Coronary artery (tissue), 2 donors: ENCODE data around the gene FBXL16.
"Not testable (repeated sequence)": the region's sequence is repeated elsewhere in the genome, so short reads cannot be mapped to it uniquely, and the experiment has no call there.

ENCODE experiments used
- DNase-seq: peaks from one replicate; pipeline ENCODE4 v3.0.0-alpha.2; 2017; ENCODE audit warnings: low spot score
- H3K27ac ChIP-seq, 2 donors: fragments of 200-600 bp; sonication (generic); one replicate each; pipeline ENCODE4 v1.5.1; 2016 to 2019
- H3K4me3 ChIP-seq: fragments of 200-600 bp; sonication (generic); 2 replicates; pipeline ENCODE4 v1.5.1; 2016; ENCODE audit warnings: mild to moderate bottlenecking, moderate library complexity
- TF ChIP-seq, protein P1 (sequence below): fragments of 200-600 bp; sonication (generic); IDR thresholded peaks from one replicate; pipeline ENCODE4 v1.5.1; 2019; ENCODE audit warnings: antibody characterized with exemption

Gene FBXL16

GRCh38 chr16:705431-706188, at the start of gene FBXL16:
FBXL16 (minus strand) TSS chr16:705801; CDS start chr16:697405, 8,396 bp downstream.
- Histone ChIP-seq H3K27ac (no peak within 1 kb of the TSS), H3K4me3 (peak within 1 kb of the TSS; percentile 57)
- TF ChIP-seq, protein P1, sequence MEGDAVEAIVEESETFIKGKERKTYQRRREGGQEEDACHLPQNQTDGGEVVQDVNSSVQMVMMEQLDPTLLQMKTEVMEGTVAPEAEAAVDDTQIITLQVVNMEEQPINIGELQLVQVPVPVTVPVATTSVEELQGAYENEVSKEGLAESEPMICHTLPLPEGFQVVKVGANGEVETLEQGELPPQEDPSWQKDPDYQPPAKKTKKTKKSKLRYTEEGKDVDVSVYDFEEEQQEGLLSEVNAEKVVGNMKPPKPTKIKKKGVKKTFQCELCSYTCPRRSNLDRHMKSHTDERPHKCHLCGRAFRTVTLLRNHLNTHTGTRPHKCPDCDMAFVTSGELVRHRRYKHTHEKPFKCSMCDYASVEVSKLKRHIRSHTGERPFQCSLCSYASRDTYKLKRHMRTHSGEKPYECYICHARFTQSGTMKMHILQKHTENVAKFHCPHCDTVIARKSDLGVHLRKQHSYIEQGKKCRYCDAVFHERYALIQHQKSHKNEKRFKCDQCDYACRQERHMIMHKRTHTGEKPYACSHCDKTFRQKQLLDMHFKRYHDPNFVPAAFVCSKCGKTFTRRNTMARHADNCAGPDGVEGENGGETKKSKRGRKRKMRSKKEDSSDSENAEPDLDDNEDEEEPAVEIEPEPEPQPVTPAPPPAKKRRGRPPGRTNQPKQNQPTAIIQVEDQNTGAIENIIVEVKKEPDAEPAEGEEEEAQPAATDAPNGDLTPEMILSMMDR, result no peak
- DNase-seq, result no peak

- Histone ChIP-seq H3K4me3 (no peak overlapping the region), H3K27ac (no peak overlapping the region)
- TF ChIP-seq, protein P1, result no peak
- DNase-seq, result no peak
Observed at GRCh38 chr16:754656-755055, 49.1 kb upstream of the FBXL16 start.

DNA sequence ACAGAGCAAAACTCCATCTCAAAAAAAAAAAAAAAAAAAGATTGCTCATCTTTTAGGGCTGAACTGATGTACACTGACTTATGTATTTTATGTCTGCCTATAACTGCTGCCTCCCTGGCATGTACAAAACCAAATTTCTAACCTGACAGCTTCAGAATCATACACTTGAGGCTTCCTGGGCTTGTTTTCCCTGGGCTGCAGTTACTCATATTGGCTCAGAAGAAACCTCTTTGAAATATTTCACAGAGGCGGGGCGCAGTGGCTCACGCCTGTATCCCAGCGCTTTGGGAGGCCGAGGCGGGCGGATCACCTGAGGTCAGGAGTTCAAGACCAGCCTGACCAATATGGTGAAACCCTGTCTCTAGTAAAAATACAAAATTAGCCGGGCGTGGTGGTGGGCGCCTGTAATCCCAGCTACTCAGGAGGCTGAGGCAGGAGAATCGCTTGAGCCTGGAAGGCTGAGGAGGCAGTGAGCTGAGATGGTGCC, 48.6 kb upstream of the FBXL16 start:
- DNase-seq, H3K27ac ChIP-seq, H3K4me3 ChIP-seq: not testable (repeated sequence)

- no peak overlapping the region for H3K27ac ChIP-seq
- no peak overlapping the region for H3K4me3 ChIP-seq
- TF ChIP-seq, protein P1, result no peak
- no peak for DNase-seq
Observed at GRCh38 chr16:752007-752312, 46.4 kb upstream of the FBXL16 start.

GRCh38 chr16:751152-752006, 45.8 kb upstream of the FBXL16 start:
- Histone ChIP-seq H3K4me3 (no peak overlapping the region), H3K27ac (no peak overlapping the region)
- TF ChIP-seq, protein P1, result no peak
- no peak for DNase-seq

- TF ChIP-seq, protein P1, result no peak
- Histone ChIP-seq H3K4me3 (no peak overlapping the region), H3K27ac (no peak overlapping the region)
- DNase-seq, result no peak
Observed at GRCh38 chr16:750485-750884, 44.9 kb upstream of the FBXL16 start.

DNA sequence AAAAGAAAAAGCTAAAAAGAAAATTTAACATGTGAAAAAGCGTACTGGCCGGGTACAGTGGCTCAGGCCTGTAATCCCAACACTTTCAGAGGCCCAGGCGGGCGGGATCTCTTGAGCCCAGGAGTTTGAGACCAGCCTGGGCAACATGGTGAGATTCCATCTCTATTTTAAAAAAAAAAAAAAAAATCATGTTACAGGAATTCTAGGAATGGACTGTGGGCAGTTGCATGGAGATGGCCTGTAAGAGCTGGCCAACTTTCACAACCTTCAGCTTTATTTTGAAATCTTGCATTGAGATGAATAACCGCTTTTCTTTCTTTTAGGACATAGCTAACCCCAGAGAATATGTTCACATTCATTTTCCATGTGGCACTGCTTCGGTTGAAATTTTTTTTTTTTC, 43.4 kb upstream of the FBXL16 start:
- Histone ChIP-seq H3K4me3 (no peak overlapping the region), H3K27ac (no peak overlapping the region)
- DNase-seq, result no peak
- TF ChIP-seq, protein P1, result no peak
